GM21737 (cell line): ENCODE results near the gene CFAP45.

Source experiments
- ATAC-seq: cut with Tn5 transposase; IDR thresholded peaks from one replicate; pipeline ENCODE4 v1.9.1; 2021; ENCODE audit warnings: mild to moderate bottlenecking, moderate library complexity; ENCODE audit not compliant: unreplicated experiment

The CFAP45 gene

DNA sequence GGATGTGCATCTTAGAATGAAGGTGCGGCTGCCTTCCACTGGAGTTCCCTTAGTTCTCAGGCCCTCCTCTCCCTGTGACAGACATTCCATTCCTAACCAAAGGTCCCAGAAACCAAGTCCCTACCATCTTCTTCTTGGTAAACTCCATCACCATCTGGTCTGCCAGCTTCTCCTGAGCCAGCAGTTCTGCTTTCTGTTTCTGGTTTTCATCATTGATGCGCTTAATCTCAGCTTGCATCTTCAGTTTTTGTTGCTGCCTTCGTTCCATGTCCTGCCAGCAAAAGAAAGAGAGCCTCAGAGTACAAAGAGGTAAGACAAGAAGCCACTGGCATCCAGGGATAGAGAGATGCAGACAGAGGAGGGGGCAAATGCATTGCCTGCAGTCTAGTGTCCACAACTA lies 19.5 kb downstream of the CFAP45 start:
- no peak for ATAC-seq

DNA sequence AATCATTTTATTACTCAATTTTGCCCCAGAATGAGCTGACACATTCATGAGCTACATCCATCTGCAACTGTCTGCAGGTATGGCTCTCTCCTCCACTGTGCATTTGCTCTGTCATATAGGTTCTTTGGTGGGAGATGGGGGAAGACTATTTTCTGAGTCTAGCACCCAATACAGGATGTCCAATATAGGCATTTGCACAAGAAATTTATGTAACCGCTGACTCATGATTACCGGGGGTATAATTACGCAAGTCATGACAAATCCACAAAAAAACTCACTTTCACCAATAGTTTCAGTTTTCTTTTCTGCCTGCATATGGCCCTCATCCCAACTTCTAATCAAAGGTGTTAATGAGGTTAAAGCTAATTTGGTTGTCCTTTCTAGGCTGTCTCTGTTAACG lies 20.0 kb downstream of the CFAP45 start:
- ATAC-seq: no peak

- ATAC-seq: no peak
Measured at GRCh38 chr1:159879136-159879535, 20.8 kb downstream of the CFAP45 start.

GRCh38 chr1:159877695-159878444 lies 22.1 kb downstream of the CFAP45 start:
- ATAC-seq: no peak

- no peak for ATAC-seq
Measured at GRCh38 chr1:159873530-159874143, 26.3 kb downstream of the CFAP45 start.

GRCh38 chr1:159872891-159873290 lies 27.1 kb downstream of the CFAP45 start:
- ATAC-seq: no peak

GRCh38 chr1:159870704-159871103 lies 29.3 kb downstream of the CFAP45 start:
- ATAC-seq: no peak

DNA sequence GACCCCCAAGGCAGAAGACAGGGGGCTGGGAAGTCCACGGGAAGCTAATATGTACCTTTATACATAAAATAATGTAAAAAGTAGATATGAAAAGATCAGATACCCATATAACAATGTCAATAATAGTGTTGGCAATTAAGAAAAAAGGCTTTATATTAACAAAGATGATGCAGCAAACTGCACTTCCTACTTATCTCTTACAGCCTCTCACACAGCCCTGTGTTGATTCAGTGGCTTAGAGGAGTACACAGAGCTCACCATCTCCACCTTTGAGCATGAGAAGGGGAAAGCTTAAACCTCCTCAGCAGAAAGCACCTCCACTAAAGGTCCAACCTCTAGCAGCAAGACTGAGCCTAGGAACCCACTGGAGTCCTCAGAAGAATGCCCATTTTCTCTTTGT lies 30.4 kb downstream of the CFAP45 start:
- ATAC-seq: no peak

DNA sequence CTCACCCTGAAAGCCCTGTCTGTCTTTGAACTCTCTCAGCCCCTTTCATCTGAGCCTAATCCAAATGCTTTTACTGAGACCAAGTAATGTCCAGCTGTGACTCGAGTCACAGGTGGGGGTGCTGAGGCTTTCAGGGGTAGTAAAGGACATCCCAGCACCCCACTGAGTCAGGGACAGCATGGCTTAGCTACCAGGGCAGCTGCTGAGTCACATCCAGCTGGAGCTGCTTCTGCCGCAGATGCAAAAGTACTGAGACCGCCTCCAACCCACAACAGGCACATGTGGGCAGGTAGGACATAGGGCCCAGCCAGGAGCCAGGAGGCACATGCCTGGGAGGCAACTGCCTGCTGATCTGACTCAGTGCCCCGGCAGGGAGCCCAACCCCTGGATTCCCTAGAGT lies 30.8 kb downstream of the CFAP45 start:
- ATAC-seq: no peak

GRCh38 chr1:159868766-159869165 lies 31.2 kb downstream of the CFAP45 start:
- no peak for ATAC-seq

GRCh38 chr1:159867664-159868026 lies 32.3 kb downstream of the CFAP45 start:
- ATAC-seq: no peak

DNA sequence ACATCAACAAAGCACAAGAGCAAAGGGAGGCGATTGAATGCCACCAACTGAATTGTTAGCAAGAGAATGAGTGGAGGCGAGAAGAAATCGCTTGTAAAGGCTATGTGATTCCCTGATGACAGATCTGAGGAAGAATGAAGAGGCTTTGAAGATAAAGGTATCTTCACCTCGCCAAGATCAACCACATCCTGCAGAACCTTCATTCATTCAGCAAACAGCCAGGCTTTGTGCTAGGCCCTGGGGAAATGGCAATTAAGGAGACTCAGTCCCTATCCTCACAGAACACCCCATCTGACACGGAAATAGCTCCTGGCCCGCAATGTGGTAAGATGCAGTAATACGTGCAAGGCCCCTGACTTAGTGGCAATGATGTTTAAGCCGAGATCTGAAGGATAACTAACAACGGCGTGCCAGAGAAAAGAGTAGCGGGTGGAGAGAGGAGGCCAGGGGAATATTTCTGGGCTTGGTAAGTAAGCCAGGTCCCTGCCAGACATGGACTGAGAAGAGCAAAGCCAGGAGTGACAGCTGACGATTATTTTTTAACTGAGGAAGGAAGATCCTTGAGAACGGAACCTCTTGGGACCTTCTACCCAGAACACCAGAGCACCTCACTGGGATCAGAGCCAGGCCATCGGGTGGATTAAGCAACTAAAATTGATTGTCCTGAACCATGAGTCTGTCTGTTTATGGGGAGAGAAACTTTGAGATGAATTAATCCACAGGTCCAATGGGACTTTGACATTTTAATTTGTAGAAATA lies 32.9 kb downstream of the CFAP45 start:
- ATAC-seq: no peak

DNA sequence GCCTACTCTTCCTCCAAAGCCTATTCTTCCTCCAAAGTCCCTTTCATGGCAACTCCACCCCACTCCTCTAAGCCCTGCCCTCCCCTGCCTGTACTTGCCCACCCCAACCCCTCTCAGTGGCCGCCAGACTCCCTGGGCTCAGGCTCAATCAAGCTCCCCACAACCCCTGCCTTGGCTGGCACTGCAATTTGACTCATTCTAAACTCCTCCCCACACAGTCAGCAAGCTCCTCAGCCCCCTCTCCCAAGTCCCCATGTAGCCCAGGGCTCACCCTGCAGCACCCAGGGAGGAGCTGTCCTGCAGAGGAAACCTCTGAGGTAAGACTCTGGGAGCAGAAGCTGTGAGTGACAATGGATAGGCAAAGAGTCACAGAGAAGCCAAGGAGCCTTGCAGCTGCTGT lies 33.9 kb downstream of the CFAP45 start:
- ATAC-seq: no peak

DNA sequence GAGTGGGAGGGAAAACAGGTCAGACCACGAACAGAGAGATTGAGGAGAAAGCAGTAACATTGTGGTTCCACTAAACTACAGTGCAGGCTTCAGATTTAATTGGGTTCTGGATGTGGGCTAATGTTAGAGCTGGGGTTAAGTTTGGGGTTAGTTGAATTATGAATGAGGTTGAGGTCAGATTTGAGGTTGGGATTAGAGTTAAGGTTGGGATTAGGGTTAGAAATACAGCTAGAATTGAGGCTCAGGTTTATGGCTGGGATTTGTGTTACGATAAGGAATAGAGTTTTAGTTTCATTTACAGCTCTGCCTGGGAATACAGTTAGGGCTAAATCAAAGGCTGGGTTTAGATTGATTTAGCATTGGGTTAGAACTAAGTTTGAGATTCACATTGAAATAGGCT lies 35.7 kb downstream of the CFAP45 start:
- ATAC-seq: no peak

DNA sequence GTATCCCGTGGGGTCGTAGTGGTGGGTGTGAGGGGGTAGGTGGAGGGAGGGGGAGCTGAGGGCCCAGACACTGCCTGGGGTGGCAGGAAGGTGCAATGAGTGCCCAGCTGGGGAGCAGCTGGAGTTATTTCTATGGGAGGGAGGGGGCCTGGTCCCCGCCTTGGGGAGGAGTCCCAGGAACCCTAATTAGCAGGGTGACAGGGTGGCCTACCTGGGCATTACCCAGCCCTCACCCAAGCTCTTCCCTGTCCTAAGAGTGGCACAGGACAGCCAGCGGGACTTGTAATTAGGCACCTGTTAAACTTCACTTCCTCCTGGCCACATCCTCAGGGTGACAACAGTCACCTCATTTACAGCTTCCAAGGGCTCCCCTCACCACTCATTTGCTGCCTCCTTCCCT lies 37.4 kb downstream of the CFAP45 start, which contains the start of gene VSIG8:
Gene VSIG8 (minus strand): TSS at position 101 of the 400 bp plus-strand sequence. CDS start 136 bp downstream, outside the sequence.
- no peak for ATAC-seq

DNA sequence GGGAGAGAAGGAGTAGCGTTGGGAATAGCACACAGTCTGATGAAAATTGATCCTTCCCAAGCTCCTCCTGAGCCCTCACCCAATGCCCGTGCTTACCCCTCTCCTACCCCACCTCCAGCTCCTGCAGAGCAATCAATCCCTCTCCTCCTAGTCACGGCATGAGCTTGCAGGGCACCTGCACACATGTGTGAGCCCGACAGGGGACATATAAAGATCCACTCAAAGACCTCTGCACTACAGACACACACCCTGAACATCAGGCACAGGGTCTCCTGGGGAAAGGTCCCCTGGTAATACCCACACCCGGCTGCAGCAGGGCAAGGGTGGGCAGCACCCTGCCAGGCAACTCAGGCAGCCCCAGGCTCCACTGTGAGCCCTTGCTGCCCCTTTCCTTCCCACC lies 37.9 kb downstream of the CFAP45 start:
- ATAC-seq: no peak

GRCh38 chr1:159861218-159861617 lies 38.7 kb downstream of the CFAP45 start:
- ATAC-seq: no peak

DNA sequence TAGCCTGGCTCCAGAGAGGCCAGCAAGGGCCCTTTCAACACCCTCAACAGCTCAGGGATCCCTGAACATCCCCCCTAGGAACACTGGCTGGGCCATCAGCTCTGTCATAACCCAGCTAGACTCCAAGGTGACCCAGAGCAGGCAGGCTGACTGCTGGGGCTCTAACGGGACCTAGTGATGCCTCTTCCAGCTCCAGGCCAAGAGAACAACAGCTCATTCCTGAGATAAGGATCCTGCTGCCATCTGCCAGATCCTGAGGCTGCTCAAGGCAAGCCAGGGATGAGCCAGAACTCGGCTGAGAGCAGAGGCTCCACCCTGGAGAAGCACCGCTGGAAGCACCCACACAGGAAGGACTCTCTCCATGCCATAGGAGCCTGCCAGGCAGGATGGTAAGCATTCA lies 39.5 kb downstream of the CFAP45 start:
- no peak for ATAC-seq

DNA sequence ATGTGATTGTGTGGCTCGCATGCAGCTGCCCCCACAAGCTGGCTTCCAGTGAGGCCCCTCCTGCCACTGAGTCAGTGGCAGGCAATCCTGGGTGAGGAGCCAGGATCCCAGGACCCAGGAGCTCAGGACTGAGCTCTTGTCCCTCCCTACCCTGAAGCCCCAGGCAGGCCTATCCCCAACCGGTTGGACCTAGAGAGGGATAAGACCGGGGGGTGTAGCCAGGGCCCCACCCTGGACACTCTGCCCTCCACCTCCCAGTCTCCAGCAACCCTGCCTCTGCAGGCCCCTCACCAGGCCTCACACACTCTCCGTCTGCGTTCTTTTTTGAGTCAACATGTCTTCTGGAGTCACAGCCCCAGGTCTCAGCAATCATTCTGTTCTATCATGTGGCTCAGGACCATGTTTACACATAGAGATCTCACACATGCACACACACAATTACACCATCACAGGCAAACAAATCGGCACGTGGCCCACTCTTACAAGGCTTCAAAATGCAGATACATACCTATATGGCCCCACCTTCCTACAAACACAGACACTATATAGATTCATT lies 40.1 kb downstream of the CFAP45 start:
- ATAC-seq: no peak

- ATAC-seq: no peak
Measured at GRCh38 chr1:159857889-159858288, 42.1 kb downstream of the CFAP45 start.

DNA sequence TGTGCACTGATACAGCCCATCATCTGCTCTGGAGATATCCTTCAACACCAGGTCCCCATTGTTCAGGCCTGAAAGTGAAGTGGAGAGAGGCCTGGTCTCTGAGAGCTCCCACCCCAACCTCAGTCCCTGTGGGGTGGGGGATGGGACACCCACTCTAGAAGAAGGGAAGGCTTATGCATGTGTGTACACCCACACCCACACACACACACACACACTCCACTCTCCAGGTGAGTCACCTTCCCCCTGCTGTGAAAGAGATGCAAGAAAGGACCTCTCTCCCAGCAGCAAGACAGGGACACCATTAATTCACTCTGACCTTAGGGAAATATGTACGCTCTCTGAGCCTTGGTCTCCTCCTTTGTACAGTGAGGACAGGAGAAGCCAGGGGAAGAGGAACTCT lies 43.4 kb downstream of the CFAP45 start:
- ATAC-seq: no peak

GRCh38 chr1:159855709-159856108 lies 44.3 kb downstream of the CFAP45 start:
- ATAC-seq: no peak
